Measurements from ENCODE around the gene COL21A1.

Gene COL21A1

DNA sequence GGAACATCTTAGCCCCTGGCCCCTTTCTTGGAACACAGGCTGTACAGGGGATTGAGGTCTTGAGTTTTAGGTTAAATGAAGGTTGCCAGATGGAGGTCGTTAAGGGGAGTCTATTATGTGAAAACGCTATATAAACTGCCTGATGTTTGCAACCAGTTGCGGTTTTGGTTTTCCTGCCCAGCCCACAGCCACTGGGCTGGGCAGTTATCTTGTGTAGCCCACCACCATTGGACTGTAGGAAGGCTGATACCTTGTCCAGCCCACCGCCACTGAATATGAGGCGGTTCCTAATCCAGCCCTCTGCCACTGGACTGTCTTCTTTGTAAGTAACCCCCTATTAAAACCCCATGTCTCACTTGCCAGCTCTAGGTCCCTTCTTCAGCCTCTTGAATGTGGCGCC lies 42.3 kb upstream of the COL21A1 start (continued):
- TF ChIP-seq, protein P1, sequence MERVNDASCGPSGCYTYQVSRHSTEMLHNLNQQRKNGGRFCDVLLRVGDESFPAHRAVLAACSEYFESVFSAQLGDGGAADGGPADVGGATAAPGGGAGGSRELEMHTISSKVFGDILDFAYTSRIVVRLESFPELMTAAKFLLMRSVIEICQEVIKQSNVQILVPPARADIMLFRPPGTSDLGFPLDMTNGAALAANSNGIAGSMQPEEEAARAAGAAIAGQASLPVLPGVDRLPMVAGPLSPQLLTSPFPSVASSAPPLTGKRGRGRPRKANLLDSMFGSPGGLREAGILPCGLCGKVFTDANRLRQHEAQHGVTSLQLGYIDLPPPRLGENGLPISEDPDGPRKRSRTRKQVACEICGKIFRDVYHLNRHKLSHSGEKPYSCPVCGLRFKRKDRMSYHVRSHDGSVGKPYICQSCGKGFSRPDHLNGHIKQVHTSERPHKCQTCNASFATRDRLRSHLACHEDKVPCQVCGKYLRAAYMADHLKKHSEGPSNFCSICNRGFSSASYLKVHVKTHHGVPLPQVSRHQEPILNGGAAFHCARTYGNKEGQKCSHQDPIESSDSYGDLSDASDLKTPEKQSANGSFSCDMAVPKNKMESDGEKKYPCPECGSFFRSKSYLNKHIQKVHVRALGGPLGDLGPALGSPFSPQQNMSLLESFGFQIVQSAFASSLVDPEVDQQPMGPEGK (tag by site-specific recombination; IDR thresholded peaks at IDR 0.05) = no peak
- TF ChIP-seq ZSCAN16 (tag by site-specific recombination; IDR thresholded peaks at IDR 0.05) = no peak
- TF ChIP-seq, protein P2, sequence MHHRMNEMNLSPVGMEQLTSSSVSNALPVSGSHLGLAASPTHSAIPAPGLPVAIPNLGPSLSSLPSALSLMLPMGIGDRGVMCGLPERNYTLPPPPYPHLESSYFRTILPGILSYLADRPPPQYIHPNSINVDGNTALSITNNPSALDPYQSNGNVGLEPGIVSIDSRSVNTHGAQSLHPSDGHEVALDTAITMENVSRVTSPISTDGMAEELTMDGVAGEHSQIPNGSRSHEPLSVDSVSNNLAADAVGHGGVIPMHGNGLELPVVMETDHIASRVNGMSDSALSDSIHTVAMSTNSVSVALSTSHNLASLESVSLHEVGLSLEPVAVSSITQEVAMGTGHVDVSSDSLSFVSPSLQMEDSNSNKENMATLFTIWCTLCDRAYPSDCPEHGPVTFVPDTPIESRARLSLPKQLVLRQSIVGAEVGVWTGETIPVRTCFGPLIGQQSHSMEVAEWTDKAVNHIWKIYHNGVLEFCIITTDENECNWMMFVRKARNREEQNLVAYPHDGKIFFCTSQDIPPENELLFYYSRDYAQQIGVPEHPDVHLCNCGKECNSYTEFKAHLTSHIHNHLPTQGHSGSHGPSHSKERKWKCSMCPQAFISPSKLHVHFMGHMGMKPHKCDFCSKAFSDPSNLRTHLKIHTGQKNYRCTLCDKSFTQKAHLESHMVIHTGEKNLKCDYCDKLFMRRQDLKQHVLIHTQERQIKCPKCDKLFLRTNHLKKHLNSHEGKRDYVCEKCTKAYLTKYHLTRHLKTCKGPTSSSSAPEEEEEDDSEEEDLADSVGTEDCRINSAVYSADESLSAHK (tag by site-specific recombination; IDR thresholded peaks at IDR 0.05) = no peak
- no peak for TF ChIP-seq ZNF24 (tag by site-specific recombination; IDR thresholded peaks at IDR 0.05)

DNA sequence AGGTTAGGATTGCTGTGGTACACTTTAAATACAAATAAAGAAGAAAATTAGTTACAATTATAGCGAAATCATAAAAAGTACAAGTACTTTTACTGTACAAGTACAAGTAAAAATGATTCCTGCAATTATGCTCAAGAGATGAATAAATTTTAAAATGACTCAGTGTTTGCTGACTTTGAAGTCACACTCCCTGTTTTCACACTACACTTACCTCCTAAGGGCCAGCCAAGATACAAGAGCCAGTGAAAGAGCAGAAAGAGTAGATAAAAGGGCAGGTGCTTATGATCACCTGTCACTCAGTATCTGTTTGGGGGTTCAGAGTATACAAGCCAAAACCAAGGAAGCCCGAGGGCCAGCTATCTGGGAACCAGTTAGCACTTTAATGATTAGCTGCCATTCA lies 41.0 kb upstream of the COL21A1 start:
- POLR2A ChIA-PET = no interaction called here
- TF ChIP-seq ZNF777 (tag by site-specific recombination; IDR thresholded peaks at IDR 0.05; ENCODE audit: borderline replicate concordance) (no peak), ZNF2 (tag by site-specific recombination; IDR thresholded peaks at IDR 0.05) (no peak), ZNF10 (tag by site-specific recombination; IDR thresholded peaks at IDR 0.05) (no peak), ZNF776 (tag by site-specific recombination; IDR thresholded peaks at IDR 0.05; ENCODE audit: borderline replicate concordance) (no peak)
- TF ChIP-seq, protein P3, sequence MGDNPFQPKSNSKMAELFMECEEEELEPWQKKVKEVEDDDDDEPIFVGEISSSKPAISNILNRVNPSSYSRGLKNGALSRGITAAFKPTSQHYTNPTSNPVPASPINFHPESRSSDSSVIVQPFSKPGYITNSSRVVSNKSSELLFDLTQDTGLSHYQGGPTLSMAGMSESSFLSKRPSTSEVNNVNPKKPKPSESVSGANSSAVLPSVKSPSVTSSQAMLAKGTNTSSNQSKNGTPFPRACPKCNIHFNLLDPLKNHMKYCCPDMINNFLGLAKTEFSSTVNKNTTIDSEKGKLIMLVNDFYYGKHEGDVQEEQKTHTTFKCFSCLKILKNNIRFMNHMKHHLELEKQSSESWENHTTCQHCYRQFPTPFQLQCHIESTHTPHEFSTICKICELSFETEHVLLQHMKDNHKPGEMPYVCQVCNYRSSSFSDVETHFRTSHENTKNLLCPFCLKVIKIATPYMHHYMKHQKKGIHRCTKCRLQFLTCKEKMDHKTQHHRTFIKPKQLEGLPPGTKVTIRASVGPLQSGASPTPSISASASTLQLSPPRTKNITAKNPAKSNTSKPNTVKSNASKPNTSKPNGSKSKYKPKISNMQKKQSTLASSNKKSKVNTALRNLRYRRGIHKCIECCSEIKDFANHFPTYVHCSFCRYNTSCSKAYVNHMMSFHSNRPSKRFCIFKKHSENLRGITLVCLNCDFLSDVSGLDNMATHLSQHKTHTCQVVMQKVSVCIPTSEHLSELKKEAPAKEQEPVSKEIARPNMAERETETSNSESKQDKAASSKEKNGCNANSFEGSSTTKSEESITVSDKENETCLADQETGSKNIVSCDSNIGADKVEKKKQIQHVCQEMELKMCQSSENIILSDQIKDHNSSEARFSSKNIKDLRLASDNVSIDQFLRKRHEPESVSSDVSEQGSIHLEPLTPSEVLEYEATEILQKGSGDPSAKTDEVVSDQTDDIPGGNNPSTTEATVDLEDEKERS (tag by site-specific recombination; IDR thresholded peaks at IDR 0.05) = no peak

DNA sequence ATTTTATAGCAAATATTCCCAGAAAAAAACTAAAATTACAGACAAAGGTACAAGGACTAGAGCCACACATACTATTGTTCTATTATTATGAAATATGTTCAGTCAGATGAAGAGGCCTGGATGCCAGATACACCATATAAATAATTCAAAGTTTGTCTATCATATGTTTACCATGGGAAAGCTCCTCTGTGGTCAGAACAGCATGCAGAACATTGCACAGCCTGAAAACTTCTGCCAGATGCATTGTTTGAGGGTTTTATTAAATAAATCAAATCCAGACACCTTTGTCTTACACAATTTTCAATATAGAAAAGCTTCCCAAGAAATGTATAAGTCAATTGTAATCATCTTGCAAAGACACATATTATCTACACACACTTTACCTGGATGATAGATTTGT lies 35.0 kb upstream of the COL21A1 start:
- CTCF ChIA-PET = interaction anchor here (1.3 to 2.3 kb wide), 2 partner anchors 9 to 10 kb away, joined by 3 to 8 read pairs; no protein-coding TSS in a partner anchor
- Histone ChIP-seq H3K36me3 (ENCODE audit: control insufficient read depth in 2 of 2, insufficient read depth in 1 of 2, low read length in 2 of 2) (no peaks in the 10 kb centered on the region), H3K9me3 (ENCODE audit: control insufficient read depth, insufficient read depth, low read depth, low read length) (no peaks in the 10 kb centered on the region), H3K27ac (ENCODE audit: extremely low read depth, low read depth, low read length) (no peak overlapping the region), H3K4me1 (ENCODE audit: control insufficient read depth, insufficient read depth, low read length) (no peaks in the 10 kb centered on the region), H3K4me3 (ENCODE audit: low read depth, low read length) (no peak overlapping the region)
- POLR2A ChIA-PET = no interaction called here
- TF ChIP-seq KLF10 (tag by site-specific recombination; IDR thresholded peaks at IDR 0.05) (no peak), KLF9 (tag by site-specific recombination; IDR thresholded peaks at IDR 0.05; ENCODE audit: low read depth) (no peak), ZNF843 (tag by site-specific recombination; IDR thresholded peaks at IDR 0.05) (no peak), ZNF239 (tag by site-specific recombination; IDR thresholded peaks at IDR 0.05) (no peak), ZNF433 (tag by site-specific recombination; IDR thresholded peaks at IDR 0.05; ENCODE audit: low read depth) (no peak), ZNF558 (tag by site-specific recombination; IDR thresholded peaks at IDR 0.05) (no peak), ZNF16 (tag by site-specific recombination; IDR thresholded peaks at IDR 0.05; ENCODE audit: low read depth) (no peak), ZNF169 (tag by site-specific recombination; IDR thresholded peaks at IDR 0.05) (no peak)
- TF ChIP-seq, protein P4, sequence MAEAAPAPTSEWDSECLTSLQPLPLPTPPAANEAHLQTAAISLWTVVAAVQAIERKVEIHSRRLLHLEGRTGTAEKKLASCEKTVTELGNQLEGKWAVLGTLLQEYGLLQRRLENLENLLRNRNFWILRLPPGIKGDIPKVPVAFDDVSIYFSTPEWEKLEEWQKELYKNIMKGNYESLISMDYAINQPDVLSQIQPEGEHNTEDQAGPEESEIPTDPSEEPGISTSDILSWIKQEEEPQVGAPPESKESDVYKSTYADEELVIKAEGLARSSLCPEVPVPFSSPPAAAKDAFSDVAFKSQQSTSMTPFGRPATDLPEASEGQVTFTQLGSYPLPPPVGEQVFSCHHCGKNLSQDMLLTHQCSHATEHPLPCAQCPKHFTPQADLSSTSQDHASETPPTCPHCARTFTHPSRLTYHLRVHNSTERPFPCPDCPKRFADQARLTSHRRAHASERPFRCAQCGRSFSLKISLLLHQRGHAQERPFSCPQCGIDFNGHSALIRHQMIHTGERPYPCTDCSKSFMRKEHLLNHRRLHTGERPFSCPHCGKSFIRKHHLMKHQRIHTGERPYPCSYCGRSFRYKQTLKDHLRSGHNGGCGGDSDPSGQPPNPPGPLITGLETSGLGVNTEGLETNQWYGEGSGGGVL (tag by site-specific recombination; IDR thresholded peaks at IDR 0.05) = no peak
- TF ChIP-seq, protein P5, sequence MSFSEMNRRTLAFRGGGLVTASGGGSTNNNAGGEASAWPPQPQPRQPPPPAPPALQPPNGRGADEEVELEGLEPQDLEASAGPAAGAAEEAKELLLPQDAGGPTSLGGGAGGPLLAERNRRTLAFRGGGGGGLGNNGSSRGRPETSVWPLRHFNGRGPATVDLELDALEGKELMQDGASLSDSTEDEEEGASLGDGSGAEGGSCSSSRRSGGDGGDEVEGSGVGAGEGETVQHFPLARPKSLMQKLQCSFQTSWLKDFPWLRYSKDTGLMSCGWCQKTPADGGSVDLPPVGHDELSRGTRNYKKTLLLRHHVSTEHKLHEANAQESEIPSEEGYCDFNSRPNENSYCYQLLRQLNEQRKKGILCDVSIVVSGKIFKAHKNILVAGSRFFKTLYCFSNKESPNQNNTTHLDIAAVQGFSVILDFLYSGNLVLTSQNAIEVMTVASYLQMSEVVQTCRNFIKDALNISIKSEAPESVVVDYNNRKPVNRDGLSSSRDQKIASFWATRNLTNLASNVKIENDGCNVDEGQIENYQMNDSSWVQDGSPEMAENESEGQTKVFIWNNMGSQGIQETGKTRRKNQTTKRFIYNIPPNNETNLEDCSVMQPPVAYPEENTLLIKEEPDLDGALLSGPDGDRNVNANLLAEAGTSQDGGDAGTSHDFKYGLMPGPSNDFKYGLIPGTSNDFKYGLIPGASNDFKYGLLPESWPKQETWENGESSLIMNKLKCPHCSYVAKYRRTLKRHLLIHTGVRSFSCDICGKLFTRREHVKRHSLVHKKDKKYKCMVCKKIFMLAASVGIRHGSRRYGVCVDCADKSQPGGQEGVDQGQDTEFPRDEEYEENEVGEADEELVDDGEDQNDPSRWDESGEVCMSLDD (tag by site-specific recombination; IDR thresholded peaks at IDR 0.05) = no peak

More for the DNA sequence above, 41.0 kb upstream of the COL21A1 start:
- Histone ChIP-seq H3K9me3 (ENCODE audit: control insufficient read depth, insufficient read depth, low read depth, low read length) (no peaks in the 10 kb centered on the region), H3K36me3 (ENCODE audit: control insufficient read depth in 2 of 2, insufficient read depth in 1 of 2, low read length in 2 of 2) (no peaks in the 10 kb centered on the region), H3K27ac (ENCODE audit: extremely low read depth, low read depth, low read length) (no peak overlapping the region), H3K4me3 (ENCODE audit: low read depth, low read length) (no peak overlapping the region), H3K4me1 (ENCODE audit: control insufficient read depth, insufficient read depth, low read length) (no peaks in the 10 kb centered on the region; the same call in 1 of the 2 replicates)
- CTCF ChIA-PET = interaction anchor here (0.6 to 1.3 kb wide), 5 partner anchors 14 to 309 kb away, joined by 3 to 5 read pairs (median 3); no protein-coding TSS in a partner anchor

All from HEK293 (cell line).